Spleen (tissue), 11 donors: ENCODE data around the gene ENTR1. TPM values are rescaled to one million over a fixed set of nuclear protein-coding genes. Genes with fewer than 3 reads are reported as not detected.

Source experiments
- DNase-seq: peaks from one replicate; pipeline ENCODE4 v3.0.0-alpha.2; 2020
- H3K27ac ChIP-seq, 8 donors: fragments of 200-600 bp; sonication (generic) in 7 of 8; 1 replicate in 4 of 8; 2 replicates in 4 of 8; pipeline versions ENCODE4 v1.5.0 to v1.8.0; 2016 to 2021; ENCODE audit warnings: inconsistent platforms in 4 of 8, mild to moderate bottlenecking in 4 of 8, moderate library complexity in 1 of 8
- H3K27me3 ChIP-seq, 7 donors: fragments of 200-600 bp; sonication (generic) in 6 of 7; replicated peaks in 1 of 7; 1 replicate in 4 of 7; 2 replicates in 3 of 7; pipeline versions ENCODE4 v1.5.0 to v1.8.0; 2016 to 2021; ENCODE audit warnings: inconsistent platforms in 3 of 7, mild to moderate bottlenecking in 1 of 7
- H3K36me3 ChIP-seq, 6 donors: fragments of 200-600 bp; sonication (generic) in 5 of 6; 1 replicate in 4 of 6; 2 replicates in 2 of 6; pipeline versions ENCODE4 v1.5.0 to v1.8.0; 2016 to 2021; ENCODE audit warnings: inconsistent platforms in 2 of 6
- H3K4me1 ChIP-seq, 6 donors: fragments of 200-600 bp; sonication (generic) in 5 of 6; 1 replicate in 3 of 6; 2 replicates in 3 of 6; pipeline versions ENCODE4 v1.5.0 to v1.8.0; 2016 to 2021; ENCODE audit warnings: inconsistent platforms in 3 of 6
- H3K4me3 ChIP-seq, 8 donors: fragments of 200-600 bp; sonication (generic) in 7 of 8; 1 replicate in 4 of 8; 2 replicates in 4 of 8; pipeline versions ENCODE4 v1.5.0 to v1.8.0; 2016 to 2021; ENCODE audit warnings: inconsistent platforms in 4 of 8, mild to moderate bottlenecking in 4 of 8, moderate library complexity in 2 of 8
- H3K9me3 ChIP-seq, 8 donors: fragments of 200-600 bp; sonication (generic) in 7 of 8; 1 replicate in 4 of 8; 2 replicates in 4 of 8; pipeline versions ENCODE4 v1.5.0 to v1.8.0; 2016 to 2021; ENCODE audit warnings: inconsistent platforms in 4 of 8
- CTCF ChIP-seq, 11 experiments: fragments of 200-600 bp in 7 of 11; fragments of 450-650 bp in 4 of 11; sonication (generic) in 4 of 11; IDR thresholded peaks in 8 of 11; conservative IDR thresholded peaks in 3 of 11; 1 replicate in 7 of 11; 2 replicates in 4 of 11; pipeline versions ENCODE4 v1.4.0 to v1.8.0; 2016 to 2021; ENCODE audit warnings: antibody characterized with exemption in 11 of 11, inconsistent platforms in 4 of 11, mild to moderate bottlenecking in 1 of 11
- POLR2A ChIP-seq, 3 donors: fragments of 450-650 bp; IDR thresholded peaks; one replicate each; pipeline ENCODE4 v1.5.1; 2017; ENCODE audit warnings: antibody characterized with exemption in 3 of 3, mild to moderate bottlenecking in 1 of 3
- POLR2AphosphoS5 ChIP-seq, 3 donors: sonication (generic); formaldehyde crosslinking; IDR thresholded peaks; one replicate each; pipeline ENCODE4 v1.5.1; 2017; ENCODE audit warnings: antibody characterized with exemption in 3 of 3
- WGBS, 5 donors: extraction: QIAGEN DNeasy Blood & Tissue Kit in 3 of 5; methylation state at CpG; one replicate each; pipeline versions ENCODE4 v1.1.5 to v1.1.7; 2013 to 2018; 5-methylcytosine and 5-hydroxymethylcytosine counted together
- intact Hi-C: fragments of 100-400 bp; cut with DNase I; formaldehyde crosslinking; loops from one replicate; pipeline ENCODE4 v1.15.0; 2023; ENCODE audit warnings: low total_unique reads
- polyA plus RNA-seq, 3 donors: library from polyadenylated mRNA; stranded (reverse); fragments of 200-250 nt; gene quantifications; one replicate each; pipeline ENCODE4 v1.2.1, GENCODE V29; 2013
- total RNA-seq, 7 donors: library from RNA; depleted of rRNA in 3 of 7; stranded (reverse); fragments of >200 nt in 3 of 7; fragmentation: NEBNext Ultra II Directional in 4 of 7; extraction: Animal tissue kit (Norgen Biotek cat#: 25700) in 4 of 7; gene quantifications; one replicate each; pipeline versions ENCODE4 v1.1.0 to v1.2.1, GENCODE V29; 2016 to 2021
- donor health status: healthy with polysubstance abuse.
- donor health status: DM: no; HTN: no; CAD: no; lungs with moderate emphysema.
- donor health status: DM: no; HTN: no; CAD: no.
- donor health status: Bipolar disorder and iron deficiency.
- donor health status: healthy.
- donor health status: DM: no; HTN: no; CAD: no.
- donor health status: DM: yes; HTN: yes; CAD: no.

ENTR1 gene
- total and polyA plus RNA-seq, 10 donors: 38.5 to 78.5 (median 61.0) TPM

GRCh38 chr9:136392538-136393449, 17.6 kb downstream of the ENTR1 start:
- intact Hi-C loops: no loop called here
- H3K4me1 ChIP-seq: peaks cover 0 to 2% (median 0%) of the 10 kb centered on the region in 6 donors
- WGBS, 5 donors: 88 to 96% (median 92%) methylated on average over 5 to 21 of the region's 21 CpGs
- no peaks in the 10 kb centered on the region for H3K27me3 ChIP-seq
- peaks cover 0 to 100% (median 89%) of the 10 kb centered on the region in 6 donors for H3K36me3 ChIP-seq
- no peak overlapping the region for H3K27ac ChIP-seq
- TF ChIP-seq CTCF (IDR thresholded peaks at IDR 0.05 in 8 of 11, conservative IDR thresholded peaks at IDR 0.05 in 3 of 11) (no peak), POLR2A (IDR thresholded peaks at IDR 0.05) (no peak), POLR2AphosphoS5 (IDR thresholded peaks at IDR 0.05) (no peak)
- no peak overlapping the region for H3K4me3 ChIP-seq
- H3K9me3 ChIP-seq: no peaks in the 10 kb centered on the region
- DNase-seq: no peak

DNA sequence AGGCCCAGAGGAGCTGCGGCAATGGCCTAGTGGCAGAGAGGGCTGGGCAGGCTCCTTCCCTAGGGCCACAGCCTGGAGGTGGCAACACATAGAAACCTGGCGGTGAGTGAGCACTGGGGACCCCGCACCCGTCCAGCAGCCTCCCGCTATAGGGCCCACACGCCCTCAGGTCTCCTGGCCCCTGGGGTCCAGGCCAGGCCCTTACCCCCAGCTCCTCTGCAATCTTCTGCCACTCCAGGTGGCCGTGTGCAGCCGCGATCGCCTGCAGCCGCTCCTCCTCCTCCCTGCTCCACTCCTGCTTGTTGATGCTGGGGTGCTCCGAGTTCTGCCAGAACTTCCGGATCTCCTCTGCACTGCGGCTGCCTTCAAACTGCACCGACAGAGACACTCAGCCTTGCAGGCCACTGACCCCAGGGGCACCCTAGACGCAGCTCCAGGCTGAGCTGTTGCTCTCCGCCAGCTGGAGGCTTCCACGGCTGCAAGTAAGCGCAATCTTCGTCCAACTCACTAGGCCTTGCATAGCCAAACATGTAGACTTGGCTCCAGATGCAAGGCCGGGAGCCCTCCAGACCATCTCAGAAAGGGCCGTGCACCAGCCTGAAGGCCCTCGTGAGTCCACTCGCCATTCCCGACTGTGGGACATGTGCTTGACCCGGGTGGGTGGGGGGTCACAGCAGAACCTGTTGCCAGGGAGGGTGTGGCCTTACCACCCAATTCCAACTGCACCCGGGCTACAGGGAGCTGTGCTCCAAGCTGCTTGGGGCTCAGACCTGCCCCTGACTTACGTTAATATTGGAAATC, 18.5 kb downstream of the ENTR1 start:
- 93 to 96% (median 95%) methylated on average over 21 to 28 of the region's 28 CpGs for WGBS, 5 donors
- no peak overlapping the region for H3K27ac ChIP-seq

GRCh38 chr9:136389396-136389795, 21.0 kb downstream of the ENTR1 start:
- DNase-seq: no peak
- WGBS, 5 donors: 86 to 94% (median 87%) methylated on average over 14 of the region's 14 CpGs
- peaks cover 0 to 100% (median 76%) of the 10 kb centered on the region in 6 donors for H3K36me3 ChIP-seq
- H3K27ac ChIP-seq: no peak overlapping the region
- H3K27me3 ChIP-seq: no peaks in the 10 kb centered on the region
- TF ChIP-seq CTCF (IDR thresholded peaks at IDR 0.05 in 8 of 11, conservative IDR thresholded peaks at IDR 0.05 in 3 of 11) (no peak), POLR2AphosphoS5 (IDR thresholded peaks at IDR 0.05) (no peak), POLR2A (IDR thresholded peaks at IDR 0.05) (no peak)
- intact Hi-C loops: no loop called here
- no peaks in the 10 kb centered on the region for H3K4me1 ChIP-seq
- no peak overlapping the region for H3K4me3 ChIP-seq
- H3K9me3 ChIP-seq: no peaks in the 10 kb centered on the region

More for the DNA sequence above, 18.5 kb downstream of the ENTR1 start:
- TF ChIP-seq POLR2A (IDR thresholded peaks at IDR 0.05) (no peak), POLR2AphosphoS5 (IDR thresholded peaks at IDR 0.05) (peak in 1 of 3 donors; percentile 27)
- Histone ChIP-seq H3K4me3 (no peak overlapping the region), H3K27me3 (no peaks in the 10 kb centered on the region), H3K4me1 (no peaks in the 10 kb centered on the region), H3K9me3 (no peaks in the 10 kb centered on the region), H3K36me3 (peaks cover 0 to 100% (median 93%) of the 10 kb centered on the region in 6 donors)
- no peak for DNase-seq
- intact Hi-C loops: no loop called here

DNA sequence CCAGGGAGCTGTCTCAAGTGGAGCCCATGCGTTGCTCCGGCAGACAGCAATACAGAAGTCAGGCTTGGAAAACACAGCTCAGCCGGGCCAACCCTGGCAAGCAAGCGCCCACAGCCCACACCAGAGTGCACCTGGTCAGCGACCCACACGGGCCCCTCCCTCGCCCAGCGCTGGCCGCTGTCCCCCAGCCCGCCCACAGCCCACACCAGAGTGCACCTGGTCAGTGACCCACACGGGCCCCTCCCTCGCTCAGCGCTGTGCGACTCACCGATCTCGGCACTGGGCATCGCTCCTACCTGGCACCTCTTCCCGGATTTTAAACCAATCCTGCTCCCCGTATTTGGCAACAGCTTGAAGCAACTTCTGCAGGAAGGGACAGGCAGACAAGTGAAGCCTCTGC, 23.2 kb downstream of the ENTR1 start:
- Histone ChIP-seq H3K27me3 (no peaks in the 10 kb centered on the region), H3K9me3 (no peaks in the 10 kb centered on the region), H3K27ac (no peak overlapping the region), H3K36me3 (peaks cover 0 to 100% (median 75%) of the 10 kb centered on the region in 6 donors), H3K4me1 (no peaks in the 10 kb centered on the region), H3K4me3 (no peak overlapping the region)
- TF ChIP-seq POLR2AphosphoS5 (IDR thresholded peaks at IDR 0.05) (no peak), POLR2A (IDR thresholded peaks at IDR 0.05) (no peak)
- intact Hi-C loops: no loop called here
- WGBS, 5 donors: 94 to 98% (median 97%) methylated on average over 19 of the region's 19 CpGs
- DNase-seq: no peak
